ENCODE results near the gene PLCB1. TPM values are rescaled to one million over a fixed set of nuclear protein-coding genes. Genes with fewer than 3 reads are reported as not detected.
"Not testable (repeated sequence)": the region's sequence is repeated elsewhere in the genome, so short reads cannot be mapped to it uniquely, and the experiment has no call there.

The PLCB1 gene
- polyA plus RNA-seq, 3 donors, result 2.5 to 12.7 (median 3.6) TPM

GRCh38 chr20:8428988-8429387 lies 296.9 kb downstream of the PLCB1 start:
- no peak overlapping the region for H3K27ac ChIP-seq (ENCODE audit: low read depth, low read length)
- 62 to 99% (median 71%) methylated on average over 3 of the region's 3 CpGs for WGBS, 3 donors

- WGBS, 3 donors, result 47 to 76% (median 51%) methylated on average over 11 of the region's 11 CpGs
- H3K27ac ChIP-seq (ENCODE audit: low read depth, low read length), result no peak overlapping the region
These were observed 299.7 kb downstream of the PLCB1 start for GRCh38 chr20:8431538-8432434.

GRCh38 chr20:8432435-8433148 lies 300.5 kb downstream of the PLCB1 start:
- no peak overlapping the region for H3K27ac ChIP-seq (ENCODE audit: low read depth, low read length)
- WGBS, 3 donors, result 48 to 55% (median 54%) methylated on average over 7 of the region's 7 CpGs

- 38 to 67% (median 38%) methylated on average over 3 of the region's 3 CpGs for WGBS, 3 donors
- no peak overlapping the region for H3K27ac ChIP-seq (ENCODE audit: low read depth, low read length)
These were observed 301.2 kb downstream of the PLCB1 start for GRCh38 chr20:8433291-8433690.

GRCh38 chr20:8434326-8434876 lies 302.3 kb downstream of the PLCB1 start:
- H3K27ac ChIP-seq (ENCODE audit: low read depth, low read length), result peak overlapping the region; percentile 6
- 56 to 78% (median 65%) methylated on average over 2 of the region's 2 CpGs for WGBS, 3 donors

DNA sequence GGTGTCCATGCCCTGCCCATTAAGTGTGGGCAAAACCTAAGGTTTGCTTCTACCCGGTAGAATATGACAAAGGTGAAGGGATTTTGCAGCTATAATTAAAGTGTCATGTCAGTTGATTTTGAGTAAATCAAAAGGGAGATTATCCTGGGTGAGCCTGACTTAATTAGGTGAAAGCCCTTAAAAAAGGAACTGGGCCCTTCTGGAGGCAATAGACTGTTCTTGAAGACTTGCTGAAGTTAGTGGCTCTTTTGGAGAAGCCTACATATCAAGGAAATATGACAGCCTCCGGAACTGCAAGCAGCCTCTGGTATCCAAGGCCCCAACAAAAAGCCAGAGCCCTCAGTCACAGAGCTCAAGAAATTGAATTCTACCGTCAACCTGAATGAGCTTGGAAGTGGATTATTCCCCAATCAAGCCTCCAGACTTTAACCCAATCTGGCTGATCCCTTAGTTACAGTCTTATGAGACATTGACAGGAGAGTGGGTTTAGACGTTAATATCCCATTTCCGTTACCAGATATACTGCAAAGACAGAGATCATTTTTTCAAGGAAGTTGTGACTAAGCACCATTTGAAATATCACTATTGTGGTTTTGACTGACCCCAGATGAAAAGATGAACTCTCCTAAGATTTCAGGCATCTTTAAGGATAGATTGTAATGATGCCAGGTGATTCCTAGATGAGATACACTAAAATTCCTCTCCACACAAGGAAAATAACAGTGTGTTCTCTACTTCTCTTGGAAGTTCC lies 303.4 kb downstream of the PLCB1 start:
- WGBS, 3 donors, result 48 to 72% (median 70%) methylated on average over 5 of the region's 5 CpGs
- no peak overlapping the region for H3K27ac ChIP-seq (ENCODE audit: low read depth, low read length)

- WGBS, 3 donors, result 90 to 94% (median 92%) methylated on average over 5 of the region's 5 CpGs
These were observed 304.9 kb downstream of the PLCB1 start for GRCh38 chr20:8436938-8437337.

GRCh38 chr20:8438748-8439147 lies 306.7 kb downstream of the PLCB1 start:
- no peak overlapping the region for H3K27ac ChIP-seq (ENCODE audit: low read depth, low read length)
- 83 to 91% (median 84%) methylated on average over 5 of the region's 5 CpGs for WGBS, 3 donors

More at GRCh38 chr20:8436938-8437337, 304.9 kb downstream of the PLCB1 start:
- not testable (repeated sequence) for H3K27ac ChIP-seq (ENCODE audit: low read depth, low read length)

- WGBS, 3 donors, result 67 to 79% (median 76%) methylated on average over 2 of the region's 2 CpGs
- H3K27ac ChIP-seq (ENCODE audit: low read depth, low read length), result no peak overlapping the region
These were observed 311.5 kb downstream of the PLCB1 start for GRCh38 chr20:8443464-8444072.

DNA sequence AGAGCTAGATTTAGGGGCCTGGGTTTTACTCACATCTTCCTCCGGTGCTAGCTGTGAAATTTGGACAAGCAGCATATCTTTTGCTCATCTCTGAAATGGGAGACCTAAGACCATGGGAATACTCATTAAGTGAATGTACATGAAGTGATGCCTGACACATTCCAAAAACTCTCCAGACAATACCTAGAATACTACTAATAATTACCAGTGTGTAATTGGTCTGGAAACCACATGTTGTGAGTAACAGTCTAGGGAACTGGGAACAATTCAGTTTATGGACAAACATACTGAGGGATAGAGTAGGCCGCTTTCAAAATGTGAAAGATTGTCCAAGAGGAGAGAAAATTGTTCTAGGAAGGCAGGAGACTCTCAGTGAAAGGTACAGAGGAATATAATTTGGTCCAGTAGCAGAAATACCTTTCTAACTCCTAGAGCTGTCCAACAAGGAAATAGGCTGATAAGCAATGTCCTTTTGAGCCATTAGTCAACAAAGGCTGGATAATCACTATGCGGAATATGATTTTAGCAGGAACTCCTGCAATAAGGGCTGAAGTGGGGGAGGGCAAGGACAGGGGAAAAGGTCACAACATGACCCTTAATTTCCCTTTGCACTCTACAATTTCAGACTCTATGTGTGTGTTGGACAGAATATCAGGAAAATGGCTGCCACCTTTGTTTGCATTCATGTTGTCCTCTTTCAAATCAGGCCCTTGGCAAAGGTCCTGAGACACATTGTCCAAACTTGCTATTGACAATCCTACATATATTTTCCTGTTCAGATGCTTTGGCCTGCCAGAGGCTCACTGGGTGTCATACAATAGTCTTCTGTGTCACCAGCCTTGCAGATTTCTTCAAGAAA lies 315.4 kb downstream of the PLCB1 start:
- no peak overlapping the region for H3K27ac ChIP-seq (ENCODE audit: low read depth, low read length)
- WGBS, 3 donors, result 73 to 94% (median 91%) methylated on average over 3 of the region's 3 CpGs

- H3K27ac ChIP-seq (ENCODE audit: low read depth, low read length), result no peak overlapping the region
- 81 to 89% (median 88%) methylated on average over 5 of the region's 5 CpGs for WGBS, 3 donors
These were observed 317.1 kb downstream of the PLCB1 start for GRCh38 chr20:8449123-8449522.

- H3K27ac ChIP-seq (ENCODE audit: low read depth, low read length), result no peak overlapping the region
- 62 to 90% (median 66%) methylated on average over 6 of the region's 6 CpGs for WGBS, 3 donors
These were observed 322.2 kb downstream of the PLCB1 start for GRCh38 chr20:8454137-8454712.

- no peak overlapping the region for H3K27ac ChIP-seq (ENCODE audit: low read depth, low read length)
These were observed 324.7 kb downstream of the PLCB1 start for GRCh38 chr20:8456765-8457164.

DNA sequence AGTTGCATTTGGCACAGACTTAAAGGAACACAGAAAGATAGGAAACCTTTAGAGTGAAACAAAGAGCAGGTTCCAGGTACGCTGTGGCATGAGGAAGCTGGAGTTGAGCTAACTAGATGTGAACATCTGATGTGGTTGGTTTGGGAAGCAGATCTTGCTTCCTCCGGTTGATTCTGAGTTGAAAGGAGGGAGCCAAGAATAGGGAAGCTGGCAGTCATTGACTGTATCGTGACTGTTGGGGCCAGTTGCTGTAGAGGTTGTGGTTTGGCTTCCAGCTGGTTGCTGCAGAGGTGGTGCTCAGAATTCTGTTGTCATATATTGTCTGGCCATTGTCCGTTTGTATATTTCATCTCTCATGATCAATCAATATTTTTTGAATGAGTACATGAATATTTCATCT lies 325.9 kb downstream of the PLCB1 start:
- WGBS, 3 donors, result 44 to 79% (median 52%) methylated on average over 4 of the region's 4 CpGs
- no peak overlapping the region for H3K27ac ChIP-seq (ENCODE audit: low read depth, low read length)

- no peak overlapping the region for H3K27ac ChIP-seq (ENCODE audit: low read depth, low read length)
These were observed 329.1 kb downstream of the PLCB1 start for GRCh38 chr20:8461186-8461585.

DNA sequence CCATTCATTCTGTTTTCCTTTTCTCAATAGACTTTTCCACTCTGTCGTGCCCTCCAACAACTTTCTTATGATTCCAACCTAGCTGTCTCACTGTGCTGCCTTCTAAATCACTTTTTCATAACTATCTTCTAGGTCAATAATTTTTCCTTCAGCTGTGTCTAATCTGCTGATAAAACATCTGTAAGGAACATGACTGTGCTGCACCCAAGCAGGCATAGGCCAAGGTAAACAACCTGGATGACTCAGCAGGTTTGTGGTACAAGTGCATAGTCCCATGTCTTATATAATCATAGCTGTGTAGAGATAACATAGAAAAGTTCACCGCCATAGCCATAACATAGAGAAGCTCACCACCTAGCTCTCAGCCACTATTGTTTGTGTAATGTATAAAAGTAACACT lies 332.3 kb downstream of the PLCB1 start:
- H3K27ac ChIP-seq (ENCODE audit: low read depth, low read length), result no peak overlapping the region
- 91 to 99% (median 96%) methylated on average over 2 of the region's 2 CpGs for WGBS, 3 donors

- H3K27ac ChIP-seq (ENCODE audit: low read depth, low read length), result not testable (repeated sequence)
- 78 to 97% (median 85%) methylated on average over 2 of the region's 2 CpGs for WGBS, 3 donors
These were observed 334.7 kb downstream of the PLCB1 start for GRCh38 chr20:8466781-8467180.
